HG03025 (cell line): ENCODE data around the gene WDR27.

Source experiments
- ATAC-seq: cut with Tn5 transposase; IDR thresholded peaks from one replicate; pipeline ENCODE4 v1.9.1; 2021; ENCODE audit warnings: mild to moderate bottlenecking, moderate library complexity; ENCODE audit not compliant: unreplicated experiment, low FRiP score

The WDR27 gene

DNA sequence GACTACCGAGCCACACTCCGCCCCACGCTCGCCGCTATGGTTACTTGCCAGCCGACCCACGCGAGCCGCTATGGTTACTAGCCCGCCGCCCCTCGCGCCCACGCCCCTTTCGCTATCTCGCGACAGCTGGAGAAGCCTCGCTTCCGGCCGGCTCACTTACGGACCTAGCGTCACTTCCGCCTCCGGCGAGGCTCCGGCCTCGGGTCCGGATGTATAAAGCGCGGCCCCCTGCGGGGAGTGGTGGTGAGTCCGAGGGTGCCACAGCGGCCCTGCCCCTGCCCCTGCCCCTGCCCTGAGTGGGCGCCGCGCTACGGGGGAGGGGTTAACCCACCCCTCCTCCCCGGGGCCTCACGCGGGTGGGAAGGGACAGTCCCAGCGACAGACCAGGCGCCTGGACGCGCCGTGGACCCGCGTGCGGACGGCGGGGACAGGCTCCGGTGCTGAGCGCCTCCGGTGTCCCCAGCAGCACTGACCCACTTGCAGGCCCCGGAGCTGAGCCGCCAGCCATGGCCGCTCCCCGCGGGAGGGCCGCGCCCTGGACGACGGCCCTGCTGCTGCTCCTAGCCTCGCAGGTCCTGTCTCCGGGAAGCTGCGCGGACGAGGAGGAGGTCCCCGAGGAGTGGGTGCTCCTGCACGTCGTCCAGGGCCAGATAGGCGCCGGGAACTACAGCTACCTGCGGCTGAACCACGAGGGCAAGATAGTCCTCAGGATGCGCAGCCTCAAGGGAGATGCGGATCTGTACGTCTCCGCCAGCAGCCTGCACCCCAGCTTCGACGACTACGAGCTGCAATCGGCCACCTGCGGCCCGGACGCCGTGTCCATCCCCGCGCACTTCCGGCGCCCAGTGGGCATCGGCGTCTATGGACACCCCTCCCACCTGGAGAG is at the start of gene WDR27, which contains the start of gene C6orf120:
Gene WDR27 (minus strand): TSS at position 76 of the 886 bp plus-strand sequence. CDS start 13,024 bp downstream, outside the sequence.
Gene C6orf120 (plus strand): TSS at position 173 of the 886 bp plus-strand sequence. CDS start 334 bp downstream, at position 507.
- peak; percentile 97 for ATAC-seq

DNA sequence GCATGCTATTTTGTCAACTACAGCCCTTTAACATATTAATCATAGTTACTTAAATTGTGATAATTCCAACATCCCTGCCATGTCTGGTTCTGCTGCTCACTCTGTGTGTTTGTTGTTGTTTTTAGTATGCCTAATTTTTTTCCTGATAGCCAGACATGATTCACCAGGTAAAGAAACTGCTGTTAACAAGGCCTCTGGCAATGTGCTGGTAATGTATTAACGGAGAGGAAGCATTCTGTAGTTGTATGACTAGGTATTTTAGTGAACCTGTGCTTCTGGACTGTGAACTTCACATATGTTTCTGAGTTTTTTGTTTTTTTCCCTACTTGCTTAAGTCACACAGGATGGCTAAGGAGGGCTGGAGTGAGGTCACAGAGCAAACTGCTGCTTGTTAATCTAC is 44.7 kb upstream of the WDR27 start:
- ATAC-seq, result no peak

DNA sequence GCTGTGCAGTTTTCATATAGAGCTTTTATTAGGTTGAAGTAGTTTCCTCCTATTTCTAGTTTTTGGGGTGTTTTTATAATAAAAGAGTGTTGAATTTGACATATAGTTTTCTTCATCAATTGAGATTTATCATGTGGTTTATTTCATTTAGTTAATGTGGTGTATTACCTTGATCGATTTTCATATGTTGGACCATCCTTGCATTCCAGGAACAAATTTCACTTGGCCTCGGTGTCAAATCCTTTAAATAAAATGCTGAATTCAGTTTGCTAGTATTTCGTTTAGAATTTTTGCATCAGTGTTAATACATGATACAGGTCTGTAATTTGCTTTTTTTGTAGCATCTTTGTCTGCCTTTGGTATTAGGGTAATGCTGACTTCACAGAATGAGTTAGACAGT is 43.6 kb upstream of the WDR27 start:
- ATAC-seq, result no peak

DNA sequence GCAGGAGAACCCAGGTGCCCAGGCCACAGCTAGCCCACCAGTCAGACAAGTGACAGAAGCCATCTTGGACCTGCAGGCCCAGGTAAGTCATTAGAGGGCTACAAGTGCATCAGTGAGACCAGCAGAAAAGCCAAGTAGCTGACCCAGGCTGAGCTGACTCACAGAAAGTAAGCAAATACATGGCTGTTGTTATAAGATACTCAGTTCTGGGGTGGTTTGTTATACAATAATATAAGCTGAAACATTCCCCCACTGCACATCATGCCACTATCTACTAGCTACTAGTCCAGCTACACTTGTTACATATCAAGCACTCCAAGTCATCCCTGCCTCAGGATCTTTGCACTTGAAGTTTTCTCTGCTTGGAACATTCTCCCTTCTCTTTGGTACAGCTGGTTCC is 39.5 kb upstream of the WDR27 start:
- ATAC-seq, result no peak

DNA sequence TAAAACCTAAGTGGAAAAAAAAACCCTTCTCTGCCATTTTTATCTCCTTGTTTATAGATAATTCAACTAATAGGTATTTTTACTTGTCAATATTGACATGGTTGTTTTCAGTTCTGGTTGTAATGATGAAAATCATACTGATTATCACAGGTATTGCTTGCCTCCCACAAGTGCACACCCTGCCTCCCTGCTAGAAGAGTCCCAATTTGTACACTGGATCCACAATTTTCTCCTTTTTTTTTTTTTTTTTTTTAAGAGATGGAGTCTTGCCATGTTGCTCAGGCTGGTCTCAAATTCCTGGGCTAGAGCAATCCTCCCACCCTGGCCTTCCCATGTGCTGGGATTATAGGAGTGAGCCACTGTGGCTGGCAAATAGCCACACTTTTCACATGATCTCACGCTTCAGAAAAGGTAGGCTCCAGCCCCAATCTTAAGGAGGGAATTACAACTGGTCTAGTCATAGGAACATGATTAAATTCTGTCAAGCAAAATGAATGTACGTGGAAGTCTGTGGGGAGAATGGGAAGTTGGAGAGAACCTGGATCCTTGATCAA is 37.2 kb upstream of the WDR27 start:
- ATAC-seq, result no peak

DNA sequence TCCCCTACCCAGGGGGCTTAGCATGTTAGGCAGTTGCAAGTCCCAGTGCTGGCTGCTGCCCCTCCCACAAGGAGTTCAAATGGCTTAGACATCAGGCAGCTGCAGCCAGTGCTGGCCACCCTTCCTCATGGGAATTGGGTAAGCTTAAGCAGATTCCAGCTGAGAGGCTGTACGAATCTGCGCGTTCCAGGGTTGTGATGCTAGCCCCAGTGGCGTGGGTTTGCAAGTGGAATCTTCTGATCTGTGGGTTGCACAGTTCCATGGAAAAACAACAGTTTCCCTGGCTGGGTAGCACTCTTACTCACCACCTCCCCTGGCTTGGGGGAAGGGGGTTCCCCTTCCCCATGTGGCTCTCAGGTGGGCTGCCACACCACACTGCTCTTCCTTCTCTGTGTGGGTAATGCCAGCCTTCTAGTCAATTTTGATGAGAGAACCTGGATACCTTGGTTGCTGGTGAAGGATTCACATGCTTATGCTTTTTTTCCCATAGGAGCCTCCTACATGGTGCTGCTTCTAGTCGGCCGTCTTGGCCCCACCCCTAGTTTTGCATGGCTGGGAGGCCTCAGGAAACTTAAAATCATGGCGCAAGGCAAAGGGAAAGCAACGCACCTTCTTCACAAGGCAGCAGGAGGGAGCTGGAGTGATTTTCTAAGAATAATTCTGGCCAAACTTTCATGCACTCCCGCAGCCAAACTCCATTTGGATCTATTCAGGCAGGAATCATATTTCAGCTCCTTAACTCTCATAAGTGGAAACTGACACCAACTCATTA is 36.6 kb upstream of the WDR27 start:
- no peak for ATAC-seq

DNA sequence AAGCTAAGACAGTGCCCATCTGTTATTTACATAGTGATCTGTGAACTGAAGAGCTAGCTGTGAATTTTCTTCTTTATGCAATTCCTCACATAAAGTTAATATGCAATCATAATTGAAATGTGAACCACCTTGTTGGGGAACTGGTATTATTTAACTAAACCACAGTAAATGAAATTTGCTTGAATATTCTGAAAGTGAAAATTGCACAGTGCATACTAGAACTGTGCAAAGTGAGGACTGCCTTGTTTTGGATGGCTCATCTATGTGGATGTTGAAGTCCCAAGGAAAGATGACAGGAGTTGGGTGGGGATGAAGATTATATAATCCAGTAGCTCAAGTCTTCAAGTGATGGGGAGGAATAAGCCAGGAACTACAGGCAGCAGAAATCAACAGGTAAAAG is 28.1 kb upstream of the WDR27 start:
- ATAC-seq, result no peak

DNA sequence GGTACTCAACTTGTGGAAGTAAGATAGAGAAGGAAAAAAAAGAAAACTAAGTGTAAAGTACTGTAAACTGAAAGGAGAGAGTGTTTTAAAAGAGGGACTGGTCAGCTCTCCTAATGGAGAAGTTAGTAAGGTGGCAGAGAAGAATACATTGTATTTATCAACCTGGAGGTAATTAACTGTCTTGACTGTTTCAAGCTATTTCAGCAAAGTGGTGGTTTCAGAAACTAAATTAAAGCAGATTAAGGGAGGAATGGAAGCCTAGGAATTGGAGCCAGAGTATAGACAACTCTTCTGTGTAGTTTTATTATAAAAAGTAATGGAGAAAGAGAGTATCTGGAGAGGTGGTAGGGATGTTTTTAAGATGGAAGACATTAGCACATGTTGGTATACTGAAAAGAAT is 25.1 kb upstream of the WDR27 start:
- ATAC-seq, result no peak

DNA sequence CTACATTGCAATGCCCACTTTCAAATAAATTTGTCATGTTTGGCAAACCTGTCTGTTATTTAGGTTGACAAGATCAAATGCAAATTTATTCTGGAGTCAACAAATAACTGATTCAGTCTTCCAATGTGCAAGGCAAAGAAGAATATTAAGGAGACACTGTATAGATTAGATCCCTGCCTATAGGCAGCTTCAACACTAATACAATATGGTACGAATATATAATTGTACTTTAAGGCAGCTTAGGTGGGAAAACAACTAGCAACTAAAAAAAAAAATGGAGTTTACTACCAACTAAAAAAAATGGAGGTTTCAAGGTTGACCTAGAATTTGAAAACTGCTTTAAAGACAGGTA is 24.2 kb upstream of the WDR27 start:
- no peak for ATAC-seq

DNA sequence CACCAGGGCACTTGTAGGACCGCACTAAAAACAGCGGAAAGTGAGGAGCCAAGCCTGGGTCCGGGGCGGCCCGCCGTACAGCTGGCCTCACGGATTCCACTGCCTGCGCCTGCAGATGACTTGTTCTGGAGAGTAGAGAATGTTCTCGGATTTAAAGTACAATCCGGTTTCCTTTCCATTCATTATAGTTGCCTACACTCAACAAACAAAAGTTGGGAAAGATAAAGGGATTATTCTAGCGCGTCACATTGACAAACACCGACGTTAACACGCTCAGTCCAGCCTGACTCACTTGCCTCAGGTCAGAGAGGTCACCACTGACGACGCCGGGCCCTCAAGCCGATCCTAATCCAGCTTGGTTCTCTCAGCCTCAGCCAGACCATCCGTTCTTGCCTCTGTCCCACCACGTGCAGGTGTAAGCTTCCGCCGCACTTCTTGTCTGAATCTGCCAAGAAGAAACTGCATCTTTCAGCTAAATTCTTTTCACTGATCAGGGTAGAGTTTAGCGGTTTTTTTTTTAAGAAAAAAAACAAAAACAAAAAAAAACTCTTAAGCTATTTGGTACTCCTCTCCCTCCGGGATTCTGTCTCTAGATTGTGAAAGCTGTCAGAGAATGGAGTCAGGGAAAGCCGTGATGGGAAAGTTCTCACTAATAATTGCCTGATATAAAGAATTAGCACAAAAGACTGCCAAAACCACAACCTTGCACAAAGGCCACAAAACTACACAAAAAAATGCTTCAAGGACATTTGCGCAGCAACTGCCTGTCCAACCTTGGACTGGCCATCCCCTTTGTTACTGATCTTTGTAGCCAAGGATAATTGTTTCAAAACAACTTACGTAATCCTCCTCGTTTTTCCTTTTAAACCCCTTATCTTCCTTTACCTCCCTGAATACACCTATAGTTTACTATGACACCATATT is 23.6 kb upstream of the WDR27 start:
- no peak for ATAC-seq

DNA sequence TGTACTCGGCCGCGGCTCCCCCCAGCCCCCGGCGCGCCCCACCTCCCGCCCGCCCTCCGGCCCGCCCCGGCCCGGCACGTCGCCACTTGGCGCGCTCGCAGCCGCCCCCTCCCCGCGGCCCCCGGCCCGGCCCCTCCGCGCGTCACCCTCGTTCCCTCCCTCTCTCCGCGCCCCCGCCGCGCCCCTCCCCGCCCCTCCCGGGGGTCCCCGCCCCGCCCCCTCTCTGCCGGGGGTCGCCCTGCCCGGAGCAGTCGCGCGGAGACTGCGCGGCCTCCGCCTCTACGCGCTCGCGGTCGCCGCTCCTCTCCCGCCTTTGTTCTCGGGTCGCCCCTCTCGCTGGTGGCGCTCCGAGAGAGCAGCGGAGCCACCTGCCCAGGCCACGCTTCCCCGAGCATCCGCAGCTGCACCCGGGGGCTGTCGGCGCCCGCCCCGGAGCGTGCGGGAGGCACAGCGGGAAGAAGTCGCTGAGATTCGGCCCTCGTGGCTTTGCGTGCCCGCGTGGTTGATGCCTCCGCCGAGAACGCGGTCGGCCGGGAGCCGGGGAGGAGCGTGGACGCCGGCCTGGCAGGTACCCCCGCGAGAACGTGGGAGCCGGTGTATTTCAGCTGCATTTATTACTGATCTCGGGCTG is 22.8 kb upstream of the WDR27 start, which contains the start of gene PHF10:
Gene PHF10 (minus strand): TSS at position 7 of the 631 bp plus-strand sequence. CDS start 569 bp downstream, outside the sequence.
- peak; percentile 46 for ATAC-seq

DNA sequence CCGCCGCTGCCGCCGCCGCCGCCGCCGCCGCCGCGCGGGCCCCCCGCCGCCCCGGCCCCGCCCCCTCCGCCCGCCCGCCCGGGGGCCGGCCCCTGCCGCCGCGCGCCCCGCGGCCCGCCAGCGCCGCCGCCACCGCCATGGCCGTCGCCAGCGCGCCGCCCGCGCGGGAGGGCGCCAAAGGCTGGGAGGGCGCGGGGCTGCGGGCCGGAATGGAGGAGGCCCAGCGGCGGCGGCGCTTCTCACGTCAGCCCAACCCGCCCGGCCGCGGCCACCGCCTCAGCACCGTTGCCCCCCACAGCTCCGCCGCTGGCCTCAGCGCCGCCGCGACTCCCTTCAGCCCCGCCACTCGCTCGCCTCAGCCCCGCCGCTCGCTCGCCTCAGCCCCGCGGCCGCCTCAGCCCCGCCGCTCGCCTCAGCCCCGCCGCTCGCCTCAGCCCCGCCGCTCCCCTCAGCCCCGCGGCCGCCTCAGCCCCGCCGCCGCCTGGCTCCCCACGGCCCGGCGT is 22.2 kb upstream of the WDR27 start:
- ATAC-seq, result peak; percentile 56

DNA sequence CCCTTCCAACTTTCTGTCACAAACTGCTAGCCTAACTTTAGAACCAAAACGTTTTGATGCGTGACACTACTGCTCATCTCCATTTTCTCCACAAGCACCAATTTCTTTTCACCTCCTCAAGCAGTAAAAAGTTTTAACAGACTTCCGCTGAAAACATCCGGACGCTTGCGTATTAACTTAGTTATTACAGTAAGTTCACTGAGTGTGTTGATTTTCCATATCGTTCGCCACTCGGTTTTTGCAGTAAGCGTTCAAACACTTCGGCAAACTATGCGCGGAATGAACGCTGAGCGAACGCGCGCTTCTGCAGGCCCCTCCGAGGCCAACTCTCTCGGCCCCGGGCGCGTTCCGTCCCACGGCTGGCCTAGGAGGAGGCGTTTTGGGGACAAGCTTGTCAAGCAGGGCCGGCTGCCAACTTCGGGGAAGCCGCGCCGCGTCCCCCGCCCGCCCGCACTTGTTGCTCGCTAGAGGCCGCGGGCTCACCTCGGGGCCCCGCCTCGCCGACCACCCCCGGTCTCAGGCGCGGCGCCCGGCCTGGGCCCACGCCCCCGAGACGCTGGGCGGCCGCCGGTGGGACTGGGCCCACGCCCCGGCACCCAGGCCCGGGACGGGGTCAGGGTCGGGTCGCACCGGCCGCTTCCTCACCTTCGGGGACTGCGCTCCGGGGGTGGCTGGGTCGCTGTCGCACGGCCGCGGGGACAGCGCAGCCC is 21.5 kb upstream of the WDR27 start:
- ATAC-seq, result peak; percentile 35

DNA sequence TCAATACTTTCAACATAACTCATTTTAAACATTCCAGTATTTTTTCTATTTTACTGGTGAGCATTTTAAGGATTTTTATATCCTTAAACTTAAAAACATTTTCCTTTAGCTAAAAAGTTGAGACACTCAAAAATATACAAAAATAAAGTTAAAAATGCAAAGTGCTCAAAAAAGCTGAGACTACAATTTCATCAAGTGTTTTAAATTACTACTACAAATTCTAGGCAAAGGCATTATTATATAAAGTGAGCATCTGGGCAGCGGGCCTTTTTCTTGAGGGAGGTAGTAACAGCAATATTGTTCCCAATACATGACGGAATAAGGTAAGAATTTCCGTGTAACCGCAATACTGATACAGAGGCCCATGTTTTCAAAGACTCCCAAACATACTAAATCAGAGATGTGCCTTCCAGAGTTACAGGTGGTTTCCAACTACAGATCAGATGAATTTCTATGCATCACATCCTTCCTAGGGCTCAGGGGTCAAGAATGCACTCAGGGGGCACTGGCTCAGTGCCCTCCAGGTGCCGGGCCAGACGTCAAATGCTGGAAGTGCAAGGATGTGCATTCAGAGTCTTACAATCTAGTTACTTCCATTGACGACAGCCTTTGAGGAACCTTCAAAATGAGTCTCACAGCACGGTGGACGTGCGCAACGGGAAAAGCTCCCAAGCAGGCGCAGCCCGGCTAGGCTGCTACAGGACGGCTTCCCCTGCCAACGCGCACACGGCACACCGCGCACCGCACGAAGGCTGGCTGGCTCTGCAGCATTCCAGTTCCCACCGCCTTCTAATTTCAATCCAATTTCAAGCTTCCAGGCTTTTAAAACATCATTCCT is 20.8 kb upstream of the WDR27 start:
- peak; percentile 19 for ATAC-seq

DNA sequence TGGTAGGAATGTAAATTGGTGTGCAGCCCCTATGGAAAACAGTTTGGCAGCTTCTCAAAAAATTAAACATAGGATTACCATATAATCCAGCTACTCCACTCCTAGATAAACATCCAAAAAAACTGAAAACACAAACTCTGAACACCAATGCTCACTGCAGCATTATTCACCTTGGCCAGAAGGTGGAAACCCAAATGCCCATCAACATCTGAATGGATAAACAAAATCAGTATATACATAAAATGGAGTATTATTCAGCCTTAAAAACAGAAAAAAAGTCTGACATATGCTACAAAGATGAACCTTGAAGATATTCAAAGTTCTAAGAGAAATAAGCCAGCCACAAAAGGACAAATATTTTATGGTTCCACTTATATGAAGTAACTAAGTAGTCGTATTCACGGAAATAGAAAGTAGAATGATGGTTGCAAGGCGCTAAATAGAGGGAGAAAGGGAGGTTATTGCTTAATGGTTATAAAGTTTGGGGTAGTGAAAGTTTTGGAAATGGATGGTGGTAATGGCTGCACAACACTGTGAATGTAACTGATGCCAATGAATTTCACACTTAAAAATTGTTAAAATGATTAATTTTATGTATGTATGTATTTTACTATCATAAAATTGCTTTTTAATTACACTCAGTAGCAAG is 18.5 kb upstream of the WDR27 start:
- ATAC-seq, result no peak

DNA sequence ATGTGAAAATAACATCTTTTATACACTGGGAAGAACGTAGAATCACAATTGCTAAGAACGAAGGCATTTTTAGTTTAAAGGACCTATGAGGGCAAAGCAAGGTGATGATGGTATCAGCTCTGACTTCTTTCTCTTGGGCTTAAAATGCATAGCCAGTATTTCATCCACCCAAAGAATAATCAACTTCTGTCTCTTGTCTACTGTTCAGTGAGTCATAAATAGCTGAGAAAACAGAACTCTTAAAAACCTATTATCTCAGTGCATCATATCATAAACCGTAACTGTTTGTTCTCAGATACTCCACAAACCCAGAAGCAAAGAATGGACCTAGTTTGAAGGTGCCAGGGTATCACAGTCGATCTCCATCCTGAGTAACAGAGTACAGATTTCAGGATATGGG is 17.3 kb upstream of the WDR27 start:
- ATAC-seq, result no peak

DNA sequence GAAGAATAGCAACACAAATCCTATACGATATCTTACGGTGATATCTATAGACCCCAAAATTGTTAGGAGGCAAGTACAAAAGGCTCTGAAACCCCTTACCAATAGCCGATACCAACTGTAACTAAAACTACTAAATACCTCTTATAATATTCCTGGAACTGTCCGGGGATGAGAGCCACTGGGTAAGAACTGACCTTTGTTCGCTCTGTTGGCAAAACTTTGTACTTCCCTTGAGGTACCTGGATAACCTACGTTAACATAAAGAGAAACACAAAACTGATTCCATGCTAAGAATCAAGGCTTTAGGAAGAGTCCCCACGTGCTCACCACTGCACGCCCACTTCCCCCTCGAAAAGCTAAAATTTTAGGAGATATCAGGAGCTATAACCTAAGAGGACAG is 12.8 kb upstream of the WDR27 start:
- ATAC-seq, result no peak
